Lower leg skin (tissue), 3 donors: ENCODE measurements around the gene SCTR.

Experiments
- POLR2A ChIP-seq, 2 donors: fragments of 450-650 bp; IDR thresholded peaks; one replicate each; pipeline ENCODE4 v1.6.1; 2016 to 2017; ENCODE audit warnings: antibody characterized with exemption in 2 of 2, mild to moderate bottlenecking in 1 of 2, moderate library complexity in 1 of 2
- TF ChIP-seq, protein P1 (sequence below), 3 donors: fragments of 450-650 bp; IDR thresholded peaks; one replicate each; pipeline ENCODE4 v1.5.1; 2016; ENCODE audit warnings: antibody characterized with exemption in 3 of 3, mild to moderate bottlenecking in 3 of 3, moderate library complexity in 2 of 3

DNA sequence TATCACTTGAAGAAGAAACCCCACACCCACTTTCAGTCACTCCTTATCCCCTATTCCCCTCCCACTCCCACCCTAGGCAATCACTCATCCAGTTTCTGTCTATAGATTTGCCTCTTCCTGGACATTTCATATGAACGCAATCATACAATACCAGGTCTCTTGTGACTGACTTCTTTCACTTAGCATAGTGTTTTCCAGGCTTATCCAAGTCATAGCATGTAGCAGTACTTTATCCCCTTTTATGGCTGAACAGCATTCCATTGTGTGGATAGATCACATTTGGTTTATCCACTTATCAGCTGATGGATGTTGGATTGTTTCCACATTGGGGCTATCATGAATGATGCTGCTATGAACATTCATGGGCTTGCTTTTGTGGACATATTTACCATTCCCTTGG is 26.6 kb upstream of the SCTR start:
- no peak for TF ChIP-seq POLR2A (IDR thresholded peaks at IDR 0.05)
- TF ChIP-seq, protein P1, sequence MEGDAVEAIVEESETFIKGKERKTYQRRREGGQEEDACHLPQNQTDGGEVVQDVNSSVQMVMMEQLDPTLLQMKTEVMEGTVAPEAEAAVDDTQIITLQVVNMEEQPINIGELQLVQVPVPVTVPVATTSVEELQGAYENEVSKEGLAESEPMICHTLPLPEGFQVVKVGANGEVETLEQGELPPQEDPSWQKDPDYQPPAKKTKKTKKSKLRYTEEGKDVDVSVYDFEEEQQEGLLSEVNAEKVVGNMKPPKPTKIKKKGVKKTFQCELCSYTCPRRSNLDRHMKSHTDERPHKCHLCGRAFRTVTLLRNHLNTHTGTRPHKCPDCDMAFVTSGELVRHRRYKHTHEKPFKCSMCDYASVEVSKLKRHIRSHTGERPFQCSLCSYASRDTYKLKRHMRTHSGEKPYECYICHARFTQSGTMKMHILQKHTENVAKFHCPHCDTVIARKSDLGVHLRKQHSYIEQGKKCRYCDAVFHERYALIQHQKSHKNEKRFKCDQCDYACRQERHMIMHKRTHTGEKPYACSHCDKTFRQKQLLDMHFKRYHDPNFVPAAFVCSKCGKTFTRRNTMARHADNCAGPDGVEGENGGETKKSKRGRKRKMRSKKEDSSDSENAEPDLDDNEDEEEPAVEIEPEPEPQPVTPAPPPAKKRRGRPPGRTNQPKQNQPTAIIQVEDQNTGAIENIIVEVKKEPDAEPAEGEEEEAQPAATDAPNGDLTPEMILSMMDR (IDR thresholded peaks at IDR 0.05) = no peak
